GM19099 (cell line): ENCODE measurements around the gene HKDC1.

ENCODE experiments used
- POLR2A ChIP-seq: IDR thresholded peaks from 3 replicates; pipeline ENCODE4 v1.6.1; 2011; ENCODE audit warnings: low read depth; ENCODE audit not compliant: insufficient read length; ENCODE audit errors: extremely low read depth

Gene HKDC1

GRCh38 chr10:69315610-69316312 is 95.6 kb downstream of the HKDC1 start:
- TF ChIP-seq POLR2A, result no peak

GRCh38 chr10:69316313-69317059 is 96.4 kb downstream of the HKDC1 start:
- TF ChIP-seq POLR2A, result no peak
